HG02840 (cell line): ENCODE data around the gene CD200R1L.
"Not testable (repeated sequence)": the region's sequence is repeated elsewhere in the genome, so short reads cannot be mapped to it uniquely, and the experiment has no call there.

ENCODE experiments used
- ATAC-seq: cut with Tn5 transposase; IDR thresholded peaks from one replicate; pipeline ENCODE4 v1.9.1; 2021; ENCODE audit warnings: mild to moderate bottlenecking, moderate library complexity, moderate number of reproducible peaks; ENCODE audit not compliant: unreplicated experiment, low FRiP score

CD200R1L gene

GRCh38 chr3:112846764-112847163, at the start of gene CD200R1L:
Gene CD200R1L, minus strand, starts transcription at chr3:112846864. Its CDS starts 17,497 bp downstream, at chr3:112829367.
- ATAC-seq = no peak

GRCh38 chr3:112894258-112894657, 47.6 kb upstream of the CD200R1L start:
- no peak for ATAC-seq

- no peak for ATAC-seq
These were observed 42.7 kb upstream of the CD200R1L start for GRCh38 chr3:112889357-112889756.

GRCh38 chr3:112888381-112889085, 41.9 kb upstream of the CD200R1L start:
- no peak for ATAC-seq

- ATAC-seq = no peak
These were observed 38.1 kb upstream of the CD200R1L start for GRCh38 chr3:112884678-112885290.

GRCh38 chr3:112881891-112882290, 35.2 kb upstream of the CD200R1L start:
- no peak for ATAC-seq

- no peak for ATAC-seq
These were observed 28.9 kb upstream of the CD200R1L start for GRCh38 chr3:112875561-112875960.

- no peak for ATAC-seq
These were observed 28.1 kb upstream of the CD200R1L start for GRCh38 chr3:112874725-112875124.

DNA sequence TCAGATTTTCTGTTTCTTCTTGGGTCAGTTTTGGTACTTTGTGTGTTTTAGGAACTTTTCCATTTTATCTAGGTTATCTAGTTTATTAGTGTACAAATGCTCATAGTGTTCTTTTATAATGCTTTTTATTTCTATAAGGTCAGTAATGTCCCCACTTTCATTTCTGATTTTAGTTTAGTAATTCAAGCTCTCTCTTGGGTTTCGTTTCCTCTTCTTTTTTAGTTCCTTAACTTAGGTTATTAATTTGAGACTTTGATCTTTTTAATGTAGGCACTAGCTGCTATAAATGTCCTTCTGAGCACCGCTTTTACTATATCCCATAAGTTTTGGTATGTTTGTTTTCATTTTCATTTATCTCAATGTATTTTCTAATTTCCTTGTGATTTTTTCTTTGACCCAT, 27.0 kb upstream of the CD200R1L start:
- ATAC-seq = no peak

DNA sequence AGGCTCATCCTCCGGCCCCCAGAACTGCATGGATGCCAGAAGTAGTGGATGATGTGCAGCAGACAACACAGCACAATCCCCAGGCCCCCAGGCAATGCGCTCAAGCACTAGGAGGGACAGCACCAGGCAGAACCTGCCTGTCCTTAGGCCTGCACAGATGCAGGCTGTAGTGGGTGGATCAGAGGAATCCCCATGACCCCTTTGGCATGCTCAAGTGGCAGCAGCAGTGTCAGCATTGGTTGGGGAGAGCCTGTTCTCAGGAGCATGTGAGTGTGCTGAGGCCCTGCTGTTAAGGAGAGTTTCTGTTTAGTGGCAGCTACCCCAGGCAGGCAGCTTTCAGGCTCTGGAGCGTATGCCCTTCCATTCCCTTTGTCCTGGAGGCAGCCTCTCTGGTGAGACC, 25.1 kb upstream of the CD200R1L start:
- ATAC-seq = no peak

GRCh38 chr3:112865757-112866156, 19.1 kb upstream of the CD200R1L start:
- no peak for ATAC-seq

DNA sequence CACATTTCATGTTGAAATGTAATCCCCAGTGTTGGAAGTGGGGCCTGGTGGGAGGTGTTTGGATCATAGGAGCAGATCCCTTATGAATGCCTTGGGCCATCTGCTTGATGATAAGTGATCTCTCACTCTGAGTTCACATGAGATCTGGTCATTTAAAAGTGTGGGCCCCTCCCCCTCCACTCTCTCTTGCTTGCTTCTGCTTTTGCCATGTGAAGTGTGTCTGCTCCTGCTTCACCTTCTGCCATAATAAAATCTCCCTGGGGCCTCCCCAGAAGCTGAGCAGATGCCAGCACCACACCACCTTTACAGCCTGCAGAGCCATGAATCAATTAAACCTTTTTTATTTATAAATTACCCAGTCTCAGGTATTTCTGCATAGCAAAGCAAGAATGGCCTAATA, 14.2 kb upstream of the CD200R1L start:
- no peak for ATAC-seq

DNA sequence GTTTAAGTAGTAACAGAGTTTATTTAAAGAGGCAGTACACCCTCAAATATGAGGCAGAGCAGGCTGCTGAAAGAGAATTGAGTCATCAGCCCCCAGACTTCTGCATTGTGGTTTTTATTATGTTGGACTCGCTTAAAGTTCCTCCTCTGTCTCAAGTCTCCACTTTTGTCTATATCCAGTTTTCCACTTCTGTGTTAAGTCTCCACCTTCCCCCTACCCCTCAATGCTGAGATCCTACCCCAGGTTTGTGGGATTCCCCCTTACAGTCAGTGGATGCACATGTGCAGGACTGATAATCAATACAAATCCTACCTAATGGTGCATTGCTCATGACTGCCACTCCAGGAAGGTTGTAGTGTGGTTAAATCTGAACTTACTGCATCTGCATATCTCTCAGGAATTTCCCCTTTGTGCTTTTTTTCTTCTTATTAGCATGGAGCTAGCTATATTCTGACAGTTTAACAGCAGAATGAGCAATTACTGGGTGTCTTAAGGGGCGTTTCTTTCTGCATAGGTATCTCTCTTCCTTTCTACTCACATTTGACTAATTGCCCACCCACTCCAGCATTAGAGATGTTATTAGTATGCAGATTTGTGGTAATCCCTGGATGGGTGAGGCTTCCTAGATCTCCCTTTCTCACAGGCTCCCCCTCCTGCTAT, 11.9 kb upstream of the CD200R1L start:
- ATAC-seq = no peak

- no peak for ATAC-seq
These were observed 10.9 kb upstream of the CD200R1L start for GRCh38 chr3:112857526-112857925.

- ATAC-seq = no peak
These were observed 9.9 kb upstream of the CD200R1L start for GRCh38 chr3:112856537-112856936.

DNA sequence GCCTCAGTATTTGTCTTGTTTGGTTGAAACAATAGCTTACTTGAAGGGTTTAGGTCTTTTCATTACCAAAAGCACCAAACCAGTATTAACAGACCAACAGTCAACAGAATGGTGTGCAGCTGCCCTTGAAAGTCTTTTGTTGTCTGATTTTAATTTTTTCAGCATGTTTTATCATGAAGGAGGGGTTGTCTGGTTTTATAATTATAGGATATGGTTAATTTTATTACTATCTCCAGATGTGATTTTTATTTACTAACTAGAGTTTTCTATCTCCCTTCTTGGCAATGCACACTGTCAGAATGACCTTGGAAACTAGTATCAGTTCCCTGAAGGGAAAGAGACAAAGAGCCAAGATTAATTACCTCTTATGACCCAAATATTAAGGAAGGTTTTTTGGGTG, 9.2 kb upstream of the CD200R1L start:
- no peak for ATAC-seq

DNA sequence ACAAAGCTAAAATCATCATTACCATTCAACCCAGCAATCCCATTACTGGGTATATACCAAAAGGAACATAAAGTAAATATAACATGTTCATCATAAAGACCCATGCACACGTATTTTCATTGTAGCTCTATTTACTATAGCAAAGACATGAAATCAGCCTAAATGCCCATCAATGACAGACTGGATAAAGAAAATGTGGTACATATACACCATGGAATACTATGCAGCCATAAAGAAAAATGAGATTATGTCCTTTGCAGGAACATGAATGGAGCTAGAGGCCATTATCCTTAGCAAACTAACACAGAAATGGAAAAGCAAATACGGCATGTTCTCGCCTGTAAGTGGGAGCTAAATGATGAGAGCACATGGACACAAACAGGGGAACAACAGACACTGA, 8.4 kb upstream of the CD200R1L start:
- ATAC-seq = not testable (repeated sequence)

- ATAC-seq = no peak
These were observed 1.5 kb upstream of the CD200R1L start for GRCh38 chr3:112848196-112848595.

DNA sequence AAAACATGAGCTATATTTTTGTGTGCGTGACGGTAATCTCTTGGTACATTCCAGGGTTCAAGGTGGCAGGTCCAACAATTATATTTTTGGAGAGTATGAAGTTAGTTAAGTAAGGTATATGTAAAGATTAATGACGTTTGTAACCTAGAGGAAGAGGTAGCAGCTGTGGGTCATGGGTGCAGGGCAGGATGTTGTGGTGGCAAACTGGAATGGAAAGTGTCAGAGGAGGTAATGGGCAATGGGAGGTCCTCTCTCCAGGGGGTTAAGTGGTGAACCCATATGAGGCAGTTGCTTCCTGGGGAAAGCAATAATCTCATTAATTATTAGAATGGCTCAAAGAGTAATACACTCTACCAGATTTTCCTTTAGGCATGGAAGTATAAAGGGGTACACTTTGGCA, 1.0 kb upstream of the CD200R1L start:
- no peak for ATAC-seq

- no peak for ATAC-seq
These were observed 892 bp downstream of the CD200R1L start for GRCh38 chr3:112845772-112846171.

DNA sequence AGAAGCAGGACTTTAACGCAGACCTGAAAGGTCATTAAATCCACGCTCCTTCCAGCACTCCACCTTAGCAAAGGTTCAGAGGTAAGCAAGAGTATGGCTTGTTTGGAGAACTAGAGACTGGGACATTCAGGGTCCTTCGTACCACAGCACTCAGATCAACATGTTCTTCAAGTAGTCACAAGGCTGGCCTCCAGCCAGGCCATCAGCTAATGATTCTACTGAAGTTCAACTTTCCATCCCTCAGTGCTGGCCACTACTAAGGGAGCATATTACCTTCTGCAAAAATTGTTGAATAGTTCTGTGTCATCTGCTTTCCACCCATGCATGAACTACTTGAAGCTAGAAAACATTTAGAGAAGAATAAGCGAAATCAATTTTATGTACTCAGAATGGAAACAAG, 17.6 kb downstream of the CD200R1L start:
- no peak for ATAC-seq
